OCI-LY3 (cell line): ENCODE data around the gene ANKRD34A.

Experiments
- EZH2phosphoT487 ChIP-seq: fragments of 200-600 bp; shearing (Covaris generic); IDR thresholded peaks from 2 replicates; pipeline ENCODE4 v1.6.1; 2018; ENCODE audit warnings: antibody characterized with exemption, mixed run types, low read depth
- TF ChIP-seq, protein P1 (sequence below): fragments of 200-600, 300-600 bp; sonication (generic); IDR thresholded peaks from 2 replicates; pipeline ENCODE4 v1.5.1; 2014; ENCODE audit warnings: antibody characterized with exemption, low read length, low read depth

DNA sequence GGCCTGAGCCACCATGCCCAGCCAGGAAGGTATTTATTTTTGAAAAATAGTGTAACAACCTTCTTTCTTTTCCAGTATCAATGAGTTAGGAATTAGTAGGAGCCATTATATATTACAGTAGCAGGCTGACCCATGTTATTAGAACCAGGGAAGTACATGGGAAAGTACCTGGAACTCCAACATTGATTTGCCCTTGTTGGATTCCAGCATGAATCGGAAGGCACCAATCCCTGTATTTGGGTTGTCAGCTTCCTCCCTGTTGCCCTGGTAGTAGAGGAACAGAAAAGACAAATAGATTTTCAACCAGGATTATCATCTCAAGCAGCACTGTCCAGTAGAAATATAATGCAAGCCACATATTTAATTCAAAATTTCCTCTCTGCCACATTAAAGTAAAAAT is 26.9 kb downstream of the ANKRD34A start:
- TF ChIP-seq, protein P1, sequence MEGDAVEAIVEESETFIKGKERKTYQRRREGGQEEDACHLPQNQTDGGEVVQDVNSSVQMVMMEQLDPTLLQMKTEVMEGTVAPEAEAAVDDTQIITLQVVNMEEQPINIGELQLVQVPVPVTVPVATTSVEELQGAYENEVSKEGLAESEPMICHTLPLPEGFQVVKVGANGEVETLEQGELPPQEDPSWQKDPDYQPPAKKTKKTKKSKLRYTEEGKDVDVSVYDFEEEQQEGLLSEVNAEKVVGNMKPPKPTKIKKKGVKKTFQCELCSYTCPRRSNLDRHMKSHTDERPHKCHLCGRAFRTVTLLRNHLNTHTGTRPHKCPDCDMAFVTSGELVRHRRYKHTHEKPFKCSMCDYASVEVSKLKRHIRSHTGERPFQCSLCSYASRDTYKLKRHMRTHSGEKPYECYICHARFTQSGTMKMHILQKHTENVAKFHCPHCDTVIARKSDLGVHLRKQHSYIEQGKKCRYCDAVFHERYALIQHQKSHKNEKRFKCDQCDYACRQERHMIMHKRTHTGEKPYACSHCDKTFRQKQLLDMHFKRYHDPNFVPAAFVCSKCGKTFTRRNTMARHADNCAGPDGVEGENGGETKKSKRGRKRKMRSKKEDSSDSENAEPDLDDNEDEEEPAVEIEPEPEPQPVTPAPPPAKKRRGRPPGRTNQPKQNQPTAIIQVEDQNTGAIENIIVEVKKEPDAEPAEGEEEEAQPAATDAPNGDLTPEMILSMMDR = no peak
- TF ChIP-seq EZH2phosphoT487 = no peak
